Endothelial cell of umbilical vein (primary cell): Measurements from ENCODE around the gene ELOB.

Experiments used
- EZH2 ChIP-seq: IDR thresholded peaks from 2 replicates; pipeline ENCODE4 v1.6.1; 2012; ENCODE audit warnings: borderline replicate concordance, low read depth, mild to moderate bottlenecking, moderate library complexity, low read length, inconsistent platforms; ENCODE audit not compliant: severe bottlenecking
- POLR2AphosphoS5 ChIP-seq: IDR thresholded peaks from 2 replicates; pipeline ENCODE4 v1.6.1; 2012; ENCODE audit warnings: low read depth, mild to moderate bottlenecking, control low read depth, low read length, moderate library complexity; ENCODE audit not compliant: insufficient read depth
- TF ChIP-seq, protein P1 (sequence below), 2 donors: IDR thresholded peaks; 1 replicate in 1 of 2; 2 replicates in 1 of 2; pipeline ENCODE4 v1.5.1; 2011; ENCODE audit warnings: low read length in 2 of 2, mild to moderate bottlenecking in 2 of 2, moderate library complexity in 2 of 2, control low read depth in 1 of 2, inconsistent platforms in 1 of 2, low read depth in 1 of 2; ENCODE audit not compliant: insufficient read depth in 1 of 2; ENCODE audit errors: extremely low read depth in 1 of 2

DNA sequence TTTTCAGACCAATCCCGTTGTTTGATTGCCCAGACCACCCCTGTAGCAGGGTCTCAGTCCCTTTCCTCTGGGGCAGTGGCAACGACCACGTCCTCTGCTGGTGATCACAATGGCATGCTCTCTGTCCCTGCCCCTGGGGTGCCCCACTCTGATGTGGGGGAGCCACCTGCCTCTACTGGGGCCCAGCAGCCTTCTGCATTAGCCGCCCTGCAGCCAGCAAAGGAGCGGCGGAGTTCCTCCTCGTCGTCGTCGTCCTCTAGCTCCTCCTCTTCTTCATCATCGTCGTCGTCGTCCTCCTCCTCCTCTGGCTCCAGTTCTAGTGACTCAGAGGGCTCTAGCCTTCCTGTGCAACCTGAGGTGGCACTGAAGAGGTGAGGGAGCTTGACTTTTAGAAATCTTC lies 9.2 kb downstream of the ELOB start:
- no peak for TF ChIP-seq POLR2AphosphoS5
- TF ChIP-seq, protein P1, sequence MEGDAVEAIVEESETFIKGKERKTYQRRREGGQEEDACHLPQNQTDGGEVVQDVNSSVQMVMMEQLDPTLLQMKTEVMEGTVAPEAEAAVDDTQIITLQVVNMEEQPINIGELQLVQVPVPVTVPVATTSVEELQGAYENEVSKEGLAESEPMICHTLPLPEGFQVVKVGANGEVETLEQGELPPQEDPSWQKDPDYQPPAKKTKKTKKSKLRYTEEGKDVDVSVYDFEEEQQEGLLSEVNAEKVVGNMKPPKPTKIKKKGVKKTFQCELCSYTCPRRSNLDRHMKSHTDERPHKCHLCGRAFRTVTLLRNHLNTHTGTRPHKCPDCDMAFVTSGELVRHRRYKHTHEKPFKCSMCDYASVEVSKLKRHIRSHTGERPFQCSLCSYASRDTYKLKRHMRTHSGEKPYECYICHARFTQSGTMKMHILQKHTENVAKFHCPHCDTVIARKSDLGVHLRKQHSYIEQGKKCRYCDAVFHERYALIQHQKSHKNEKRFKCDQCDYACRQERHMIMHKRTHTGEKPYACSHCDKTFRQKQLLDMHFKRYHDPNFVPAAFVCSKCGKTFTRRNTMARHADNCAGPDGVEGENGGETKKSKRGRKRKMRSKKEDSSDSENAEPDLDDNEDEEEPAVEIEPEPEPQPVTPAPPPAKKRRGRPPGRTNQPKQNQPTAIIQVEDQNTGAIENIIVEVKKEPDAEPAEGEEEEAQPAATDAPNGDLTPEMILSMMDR (IDR thresholded peaks at IDR 0.05; ENCODE audit: extremely low read depth in 1 of 2, insufficient read depth in 1 of 2, low read depth in 1 of 2, low read length in 2 of 2): no peak
- no peak for TF ChIP-seq EZH2
